ENCODE data around the gene CELA1.

CELA1 gene

DNA sequence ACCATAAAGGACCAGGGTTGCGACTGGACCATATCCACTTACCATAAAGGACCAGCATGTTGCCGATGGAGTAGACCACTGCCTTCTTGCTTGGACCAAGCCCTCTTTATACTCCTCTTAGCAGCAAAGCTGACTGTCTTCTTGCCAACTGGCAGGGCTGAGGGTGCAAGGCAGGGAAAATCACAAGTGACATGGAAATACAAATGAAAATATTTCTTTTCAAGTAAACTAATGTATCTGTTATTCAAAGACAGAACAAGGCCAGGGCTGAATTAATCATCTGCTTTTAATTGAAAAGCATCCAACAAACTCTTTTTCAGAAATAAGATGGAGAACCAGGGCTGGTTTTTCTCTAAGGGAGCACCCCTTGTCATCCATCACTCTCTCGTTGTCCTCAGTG, at the start of gene CELA1:
Gene CELA1, minus strand, starts transcription at position 99 of the 400 bp plus-strand sequence. Its CDS starts 41 bp downstream, at position 58.
- DNase-seq (ENCODE audit: low spot score), result no peak

DNA sequence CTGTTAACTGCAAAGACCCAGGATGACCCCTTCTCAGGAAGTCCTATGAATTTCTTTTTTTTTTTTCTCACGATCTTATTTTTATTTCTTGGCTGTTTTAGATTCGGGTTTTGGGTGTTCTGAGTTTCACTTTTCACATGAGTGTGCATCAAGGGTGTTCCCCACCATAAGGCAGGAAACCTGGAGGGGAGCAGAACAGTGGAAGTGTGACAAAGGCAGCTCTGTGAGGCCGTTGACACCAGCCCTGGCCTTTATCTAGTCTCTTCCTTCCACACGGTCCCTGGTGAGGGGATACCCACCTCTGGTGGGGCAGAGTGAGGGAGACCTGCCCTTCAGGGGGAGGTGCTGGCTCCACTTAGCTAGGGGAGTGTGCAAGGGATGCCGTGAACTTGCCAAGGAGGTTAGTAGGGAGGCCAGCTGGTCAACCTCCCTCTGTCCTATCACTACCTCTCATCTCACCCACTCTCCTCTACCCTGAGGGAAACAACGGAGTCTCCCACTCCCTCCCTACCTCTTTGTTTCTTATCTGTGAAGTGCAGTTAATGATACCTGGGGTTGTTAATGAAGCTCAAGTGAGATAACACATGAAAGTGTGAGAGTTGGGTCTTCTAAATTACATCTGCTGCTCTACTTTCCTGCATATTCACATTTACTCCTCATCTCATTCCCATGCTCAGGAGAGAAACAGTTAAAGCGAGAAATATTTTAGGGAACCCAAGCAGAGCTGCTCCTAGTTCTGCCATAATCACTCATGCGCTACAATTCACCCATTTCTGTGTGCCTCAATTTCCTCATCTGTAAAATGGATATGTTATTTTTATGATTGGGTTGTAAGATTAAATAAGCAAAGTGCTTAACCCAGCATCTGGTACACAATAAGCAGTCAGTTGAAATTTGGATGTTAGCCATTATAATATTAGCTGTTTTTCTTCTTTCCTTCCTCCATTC, 49.1 kb upstream of the CELA1 start:
- DNase-seq (ENCODE audit: low spot score), result peak; percentile 39

DNA sequence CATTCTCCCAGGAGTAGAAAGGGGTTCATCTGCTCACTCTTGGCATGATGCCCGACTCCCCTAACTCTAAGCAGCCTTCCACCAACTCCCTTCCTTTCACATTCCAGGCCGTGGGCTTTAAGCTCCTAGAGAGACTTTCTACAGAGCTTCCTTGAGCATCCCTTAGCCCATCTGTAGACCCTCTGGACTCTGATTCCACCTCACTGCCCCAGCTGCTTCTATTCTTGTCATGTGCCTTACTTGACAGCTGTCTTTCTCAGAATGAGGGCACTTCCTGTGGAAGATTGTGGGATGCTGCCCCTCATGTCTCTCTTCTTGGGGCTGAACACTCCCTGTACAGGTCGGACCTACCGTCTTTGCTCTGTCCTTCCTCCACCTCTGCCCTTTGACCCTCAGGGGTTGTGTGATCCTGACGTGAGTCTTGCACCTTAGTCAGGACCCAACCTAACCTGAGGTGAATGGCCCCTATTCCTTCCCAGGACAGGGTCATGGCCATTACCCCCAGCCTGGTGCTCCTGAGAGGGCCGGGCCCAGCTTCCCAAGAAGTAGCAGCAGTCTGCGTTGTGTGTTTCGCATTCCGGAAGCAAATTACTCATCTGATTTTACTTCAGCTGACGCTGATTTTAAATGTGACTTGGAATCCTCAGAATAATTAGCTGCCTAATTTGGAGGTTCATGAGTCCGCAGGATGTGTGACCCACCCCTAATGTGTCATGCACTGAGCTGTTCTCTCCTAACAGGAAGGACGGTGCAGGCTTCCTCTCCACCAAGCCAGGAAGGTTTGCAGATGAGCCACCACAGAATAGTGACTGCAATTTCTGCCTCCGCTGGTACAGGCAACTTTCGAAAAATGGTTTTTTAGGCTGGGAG, 47.4 kb upstream of the CELA1 start:
- peak; percentile 27 for DNase-seq (ENCODE audit: low spot score)

DNA sequence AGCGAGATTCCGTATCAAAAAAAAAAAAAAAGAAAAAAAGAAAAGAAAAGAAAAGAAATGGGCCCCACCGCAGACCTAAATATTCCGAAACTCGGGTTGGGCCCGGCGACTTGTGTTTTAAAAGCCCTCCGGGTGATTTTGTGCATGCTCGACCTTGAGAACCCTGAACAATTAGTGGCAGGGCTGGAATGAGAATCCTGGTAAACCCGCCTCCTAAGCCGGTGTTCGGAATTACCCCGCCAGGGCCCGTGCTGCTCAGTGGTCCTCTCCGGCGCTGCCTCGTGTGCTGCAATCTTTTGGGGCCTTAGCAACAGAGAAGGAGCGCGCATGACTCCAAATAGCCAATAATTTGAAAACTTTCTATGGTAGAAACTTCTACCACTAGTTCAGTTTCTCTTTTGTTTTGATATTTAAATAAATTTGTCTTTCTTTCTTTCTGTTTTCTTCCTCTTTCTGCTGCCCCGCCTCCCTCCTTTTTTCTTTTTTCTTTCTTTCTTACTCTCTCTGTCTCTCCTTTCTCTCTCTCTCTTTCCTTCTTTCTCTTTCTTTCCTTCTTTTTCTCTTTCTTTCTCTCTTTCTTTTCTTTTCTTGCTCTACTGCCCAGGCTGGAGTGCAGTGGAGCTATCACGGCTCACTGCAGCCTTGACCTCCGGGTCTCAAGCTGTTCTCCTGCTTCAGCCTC, 46.2 kb upstream of the CELA1 start:
- no peak for DNase-seq (ENCODE audit: low spot score)

DNA sequence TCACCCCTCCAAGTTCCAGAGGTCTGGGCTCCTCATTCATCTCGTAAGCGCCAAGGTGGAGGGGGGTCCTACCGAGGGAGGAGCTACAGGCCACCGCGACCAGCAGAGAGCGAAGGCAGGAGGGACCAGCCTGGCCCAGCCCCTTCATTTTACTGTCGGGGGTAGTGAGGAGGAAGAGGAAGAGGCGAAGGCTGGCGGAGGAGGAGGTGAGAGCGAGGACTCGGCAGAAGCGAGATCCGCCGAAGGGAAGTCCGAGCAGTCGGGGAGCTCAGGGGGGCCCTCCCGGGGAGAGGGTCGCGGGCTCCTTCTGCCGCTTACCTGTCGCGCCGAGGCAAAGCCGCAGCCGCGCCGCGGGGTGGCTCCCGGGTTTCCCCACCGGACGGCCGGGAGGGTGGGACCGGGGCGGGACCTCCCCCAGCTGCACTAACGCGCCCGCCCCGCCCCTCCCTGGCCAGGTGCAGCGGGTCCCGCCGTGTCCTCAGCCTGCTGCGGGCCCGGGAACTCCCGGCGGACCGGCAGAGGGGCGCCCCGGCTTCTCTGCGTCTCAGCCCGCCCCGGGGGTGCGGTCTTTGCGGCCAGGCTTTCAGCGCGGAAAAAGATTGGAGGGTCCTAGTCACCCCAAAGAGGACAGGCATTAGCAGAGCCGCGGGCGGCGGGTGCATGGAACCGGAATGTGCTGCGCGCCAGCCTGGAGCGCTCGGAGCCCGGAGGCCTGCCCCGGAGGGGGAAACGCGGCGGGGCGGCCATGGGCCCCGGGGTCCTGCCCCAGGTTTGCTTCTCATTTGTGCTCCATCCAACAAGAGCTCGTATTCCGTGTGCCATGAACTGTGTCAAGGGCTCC, 45.0 kb upstream of the CELA1 start, which contains the start of gene GALNT6:
Gene GALNT6, minus strand, starts transcription at position 124 of the 841 bp plus-strand sequence. CDS start 11,625 bp downstream, outside the sequence.
- DNase-seq (ENCODE audit: low spot score), result peak; percentile 58

DNA sequence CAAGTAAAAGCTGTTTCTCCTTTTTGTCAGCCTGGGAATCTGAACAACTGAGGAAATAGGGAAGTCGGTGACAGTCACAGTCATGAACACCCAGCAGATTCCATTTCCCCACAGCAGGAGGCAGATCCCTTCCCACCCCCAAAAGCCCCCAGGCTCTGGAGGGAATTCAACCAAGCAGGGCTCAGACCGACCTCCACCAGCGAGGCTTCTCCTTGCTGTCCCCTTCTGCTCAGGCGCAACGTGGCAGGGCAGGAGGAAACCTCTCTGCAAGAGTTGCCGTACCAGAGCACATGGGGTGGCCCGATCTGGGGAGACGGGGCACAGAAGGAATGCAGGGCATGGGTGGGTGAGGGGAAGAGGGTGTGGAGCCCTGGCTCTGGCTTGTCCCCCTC, 44.4 kb upstream of the CELA1 start:
- peak; percentile 47 for DNase-seq (ENCODE audit: low spot score)

DNA sequence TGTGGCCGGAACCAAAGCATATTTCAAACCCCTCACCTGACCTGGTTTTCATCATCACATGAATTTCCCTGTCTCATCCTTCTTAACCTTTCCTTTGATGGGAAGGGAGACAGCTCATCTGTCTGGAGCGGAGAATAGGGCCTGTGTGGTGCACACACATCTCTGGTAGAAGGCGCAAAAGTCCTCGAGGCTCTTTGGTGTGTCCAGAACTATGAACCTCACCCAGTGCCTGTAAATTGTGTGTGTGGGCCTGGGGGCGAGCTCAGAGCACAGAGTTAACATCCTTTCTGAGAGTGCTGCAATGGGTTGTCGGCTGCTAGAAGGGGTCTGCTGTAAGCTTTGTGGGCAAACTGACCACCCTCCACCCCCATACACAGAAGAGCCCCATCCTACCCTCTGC, 44.0 kb upstream of the CELA1 start:
- DNase-seq (ENCODE audit: low spot score), result no peak

DNA sequence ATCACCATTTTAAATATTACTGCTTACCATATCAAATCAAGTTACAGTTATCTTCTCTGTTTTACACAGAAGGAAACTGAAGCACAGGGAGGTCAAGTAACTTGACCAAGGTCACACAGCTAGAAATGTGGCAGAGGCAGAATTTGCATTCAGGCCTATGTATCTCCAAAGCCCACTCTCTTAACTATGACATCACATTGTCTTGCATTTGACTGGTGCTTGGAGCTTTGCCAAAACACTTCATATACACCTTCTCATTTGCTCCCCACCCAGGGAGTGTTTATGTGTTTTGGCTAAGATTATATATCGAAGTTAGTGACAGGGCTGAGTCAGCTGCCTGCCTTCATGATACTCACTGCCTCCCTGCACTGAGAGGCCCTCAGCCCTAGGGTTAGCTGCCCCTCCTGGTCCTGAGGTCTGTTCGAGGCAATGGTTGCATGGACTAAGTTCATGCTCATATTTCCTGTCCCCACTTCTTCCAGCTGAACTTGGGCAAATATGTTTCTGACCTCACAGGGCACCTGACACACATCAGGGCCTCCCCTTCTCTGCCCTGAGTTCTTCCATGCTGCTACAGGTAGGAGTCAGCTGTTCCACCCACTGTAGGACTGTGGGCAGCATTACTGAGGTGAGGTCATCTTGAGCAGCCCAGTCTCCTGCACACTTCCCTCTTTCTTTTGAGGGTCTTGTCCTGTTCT, 43.0 kb upstream of the CELA1 start:
- DNase-seq (ENCODE audit: low spot score), result peak; percentile 90

DNA sequence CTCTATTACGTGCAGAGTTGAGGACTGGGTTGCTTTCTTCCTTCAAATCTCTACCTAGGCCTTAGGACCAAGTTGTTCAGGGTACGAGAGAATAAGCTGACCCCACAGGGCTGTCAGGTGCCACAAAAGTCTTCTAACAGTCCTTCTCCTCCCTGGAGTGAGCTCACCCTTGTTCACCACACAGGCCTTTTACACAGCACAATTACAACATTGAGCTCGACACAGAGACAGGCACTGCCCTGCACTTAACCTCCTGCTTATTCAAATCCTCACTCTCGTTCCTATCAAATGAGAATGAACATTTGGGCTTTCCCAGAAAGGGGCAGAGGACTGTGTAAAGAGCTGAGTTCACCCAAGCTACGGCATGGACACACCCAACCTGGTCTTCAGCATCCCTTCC, 42.4 kb upstream of the CELA1 start:
- no peak for DNase-seq (ENCODE audit: low spot score)

DNA sequence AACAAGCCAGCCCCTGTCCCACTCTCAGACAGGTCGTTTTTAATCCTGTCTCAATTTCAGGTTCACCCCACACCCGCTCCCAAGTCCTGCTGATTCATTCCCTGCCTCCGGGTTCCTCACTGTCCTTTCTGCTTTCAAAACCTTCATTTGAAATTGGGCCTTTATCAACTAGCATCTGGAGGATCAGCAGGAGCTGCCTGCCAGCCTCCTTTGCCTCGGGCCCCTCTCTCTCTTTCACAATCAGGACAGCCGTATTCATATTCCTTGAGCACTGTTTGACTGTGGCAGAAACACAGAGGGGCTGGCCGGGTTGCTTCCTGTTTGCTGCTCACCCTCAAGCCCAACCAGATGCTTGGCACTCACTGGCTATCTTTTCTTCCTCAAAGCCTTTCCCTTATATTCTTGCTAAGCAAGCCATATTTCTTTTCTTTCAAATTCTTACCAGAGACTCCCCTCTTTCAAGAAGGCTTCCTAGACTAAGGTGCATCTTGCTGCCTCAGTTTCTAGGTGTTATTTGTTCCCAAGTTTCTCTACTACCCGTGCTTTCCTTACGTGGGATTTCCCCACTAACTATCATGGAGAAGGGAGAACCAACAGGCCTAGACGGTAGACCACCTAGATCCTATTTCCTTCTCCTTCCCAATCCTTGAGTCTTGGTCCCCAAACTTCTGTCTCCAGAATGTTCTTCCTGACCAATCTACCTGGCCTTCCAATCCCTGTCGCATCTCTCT, 41.8 kb upstream of the CELA1 start:
- peak; percentile 72 for DNase-seq (ENCODE audit: low spot score)

DNA sequence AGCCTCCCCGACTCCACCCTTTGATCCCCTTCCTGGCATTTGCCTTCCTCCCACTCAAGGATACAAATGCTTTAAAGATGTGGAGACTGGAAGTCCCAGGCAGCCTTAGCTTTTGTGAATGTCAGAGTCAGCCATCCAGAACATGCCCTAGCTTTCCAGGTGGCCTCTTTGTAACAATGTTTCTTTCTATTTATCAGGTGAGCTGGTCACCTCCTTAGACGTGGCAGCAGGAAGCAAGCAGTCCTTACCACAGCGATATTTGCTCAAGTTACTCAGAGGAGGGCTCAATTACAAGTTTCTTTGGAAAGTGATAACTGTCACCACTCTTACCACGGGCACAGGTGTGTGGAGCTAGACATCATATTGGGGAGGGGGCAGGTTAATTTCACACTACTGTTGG, 39.9 kb upstream of the CELA1 start:
- no peak for DNase-seq (ENCODE audit: low spot score)

DNA sequence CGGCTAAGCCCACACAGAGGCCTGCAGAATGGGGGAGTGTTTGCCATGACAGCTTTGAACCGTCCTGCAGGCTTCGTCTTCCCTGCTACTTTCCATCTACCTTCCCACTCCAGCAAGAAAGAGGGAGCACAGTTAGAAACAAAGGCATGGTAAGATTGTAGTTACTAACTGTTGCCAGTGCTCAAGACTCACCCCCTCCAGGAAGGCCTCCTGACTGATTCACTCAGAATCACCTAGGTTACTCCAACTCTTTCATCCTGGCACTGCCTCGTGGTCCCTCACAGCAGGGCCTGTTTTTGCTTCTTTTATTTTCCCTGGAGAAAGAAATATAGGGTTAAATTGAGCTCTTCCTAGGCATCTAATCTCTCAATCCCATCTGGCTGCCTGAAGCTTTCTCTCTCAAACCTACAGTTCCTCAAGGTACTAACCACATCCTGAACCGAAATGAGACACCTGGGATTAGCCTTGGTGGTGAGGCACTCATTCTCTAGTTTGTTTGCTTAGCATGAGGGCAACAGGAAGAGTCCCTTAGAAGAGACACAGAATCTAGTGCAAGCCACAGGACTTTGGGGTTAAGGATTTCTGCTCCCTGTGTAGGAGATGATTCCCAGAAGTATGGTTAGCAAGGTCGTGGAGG, 36.9 kb upstream of the CELA1 start:
- DNase-seq (ENCODE audit: low spot score), result no peak

DNA sequence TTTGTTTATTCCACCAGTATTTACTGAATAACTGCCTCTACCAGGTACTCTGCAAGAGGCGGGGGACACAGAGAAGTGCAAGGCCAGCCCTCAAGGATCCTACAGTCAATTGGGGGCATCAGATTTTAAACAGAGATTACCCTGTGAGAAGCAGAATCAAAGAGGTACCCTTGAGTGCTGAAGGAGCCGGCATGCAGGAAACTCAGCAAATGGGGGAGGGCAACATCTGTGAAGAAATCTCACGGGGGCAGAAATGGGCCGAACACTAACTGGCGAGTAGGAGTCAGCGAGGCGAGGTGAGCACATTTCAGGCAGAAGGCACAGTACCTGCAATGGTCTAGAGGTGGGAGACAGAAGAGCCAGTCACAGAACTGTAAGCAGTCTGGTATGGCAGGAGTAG, 35.7 kb upstream of the CELA1 start:
- DNase-seq (ENCODE audit: low spot score), result no peak

DNA sequence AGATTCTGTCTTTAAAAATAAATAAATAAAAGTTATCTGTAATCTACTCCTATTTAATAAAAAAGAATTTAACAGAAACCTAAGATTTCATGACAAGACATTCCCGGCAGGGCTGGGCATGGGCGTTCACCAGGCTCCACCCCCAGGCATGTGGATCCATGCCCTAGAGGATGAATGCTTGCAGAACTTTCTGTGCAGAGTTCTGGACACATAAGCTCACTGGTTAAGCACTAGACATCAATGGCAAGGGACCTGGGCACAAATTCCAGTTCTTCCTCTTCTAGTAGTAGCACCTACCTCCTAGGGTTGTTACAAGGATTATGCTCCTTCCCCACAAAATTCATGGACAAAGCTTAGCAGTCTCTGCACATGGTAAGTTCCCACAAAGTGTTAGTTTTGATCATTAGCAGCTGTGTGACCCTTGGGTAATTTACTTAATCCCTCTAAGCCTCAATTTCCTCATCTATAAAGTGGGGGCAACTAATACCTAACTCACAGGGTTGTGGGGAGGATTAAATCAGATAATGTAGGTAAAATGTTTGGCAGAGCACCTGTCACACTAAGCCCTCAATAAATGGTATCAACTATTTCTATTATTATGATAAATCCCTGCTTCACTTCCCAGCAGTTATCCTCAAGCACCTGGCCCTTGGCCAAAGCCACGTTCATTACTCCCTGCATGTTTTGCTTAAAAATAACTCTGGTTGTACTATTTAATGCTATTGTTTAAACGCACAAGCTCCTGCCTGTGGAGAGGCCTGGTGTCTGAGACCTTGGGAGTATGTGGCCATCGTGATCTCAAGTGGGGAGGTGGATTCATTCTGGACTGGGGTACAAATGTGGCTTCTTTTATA, 35.0 kb upstream of the CELA1 start:
- no peak for DNase-seq (ENCODE audit: low spot score)

DNA sequence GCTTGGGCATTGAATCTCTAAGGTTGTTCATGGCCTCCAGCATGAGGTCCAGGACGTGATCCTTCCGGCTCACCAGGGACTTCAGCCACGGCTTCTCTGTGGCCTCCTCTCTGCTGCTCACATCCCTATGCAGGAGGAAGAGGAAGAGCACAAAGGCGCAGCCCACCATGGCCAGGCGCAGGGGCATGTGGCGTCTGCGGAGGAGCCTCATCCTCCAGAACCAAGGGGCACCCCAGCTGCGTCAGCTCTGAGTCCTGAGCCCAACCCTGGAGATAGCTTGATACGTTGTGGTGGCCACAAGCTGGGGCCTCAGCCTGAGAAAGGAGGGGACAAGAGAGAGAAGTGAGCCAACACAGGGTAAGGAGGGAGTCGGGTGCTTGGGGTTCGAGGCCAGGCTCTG, 33.1 kb upstream of the CELA1 start:
- no peak for DNase-seq (ENCODE audit: low spot score)

DNA sequence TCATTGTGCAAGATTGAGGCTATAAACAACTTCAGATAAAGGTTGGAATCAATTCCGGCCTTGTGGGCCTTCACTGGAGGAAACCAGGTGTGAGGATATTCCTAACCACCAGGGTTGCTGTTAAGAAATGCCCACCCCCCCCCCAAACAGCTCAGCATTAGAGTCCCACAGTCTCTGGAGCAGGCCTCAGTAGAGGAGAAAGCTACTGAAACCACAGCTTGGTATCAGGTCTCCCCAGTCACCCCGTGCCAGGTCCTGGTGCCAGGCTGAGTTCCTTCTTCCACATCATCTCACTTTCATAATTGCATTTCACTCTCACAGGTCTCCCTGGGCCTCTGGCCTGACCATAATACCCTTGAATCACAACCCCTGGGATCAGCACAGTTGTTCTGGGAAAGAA, 32.3 kb upstream of the CELA1 start:
- DNase-seq (ENCODE audit: low spot score), result no peak

DNA sequence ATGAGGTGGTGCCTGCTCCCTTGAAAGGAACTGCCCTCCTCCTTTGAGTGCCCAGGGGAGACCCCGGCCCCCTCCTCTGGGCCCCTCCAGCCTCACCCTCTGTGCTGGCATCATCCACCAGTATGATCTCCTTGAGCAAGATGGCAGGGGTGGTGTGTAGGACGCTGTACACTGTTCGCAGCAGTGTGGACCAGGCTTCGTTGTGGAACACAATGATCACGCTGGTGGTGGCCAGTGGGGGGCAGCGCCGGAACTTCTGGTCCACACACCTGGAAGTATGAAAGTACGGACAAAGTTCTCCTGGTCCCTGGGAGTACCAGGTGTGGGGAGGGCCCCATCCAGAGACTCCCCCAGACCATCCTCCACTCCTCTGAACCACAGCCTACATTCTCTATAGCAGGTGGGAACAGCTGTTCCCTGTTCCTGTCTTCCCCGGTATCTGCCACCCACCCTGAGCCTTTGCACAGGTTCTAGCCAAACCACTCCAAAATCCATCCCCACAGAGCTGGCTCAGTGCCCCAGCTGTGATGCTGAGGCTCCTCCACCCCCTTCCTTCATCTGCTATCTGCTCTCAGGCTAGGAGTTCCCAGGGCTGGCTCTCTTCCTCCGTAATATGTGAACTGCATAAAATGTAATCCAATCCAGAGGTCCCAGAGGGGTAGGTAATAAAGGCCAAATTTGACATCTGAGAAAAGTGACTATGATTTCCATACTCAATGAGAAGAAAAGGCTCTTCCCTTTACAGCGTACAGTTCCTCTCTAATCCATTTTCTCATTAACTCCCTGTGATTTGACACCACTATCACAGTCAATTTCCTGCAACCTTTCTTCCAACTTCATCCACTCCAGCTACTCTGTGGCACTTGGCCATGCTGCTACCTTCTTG, 30.9 kb upstream of the CELA1 start:
- no peak for DNase-seq (ENCODE audit: low spot score)
